Heart right ventricle (tissue), 16 donors: ENCODE results near the gene DCHS2. TPM values are rescaled to one million over a fixed set of nuclear protein-coding genes. Genes with fewer than 3 reads are reported as not detected.

Source experiments
- ATAC-seq, 8 donors: fragments of 200-7000 bp; cut with Tn5 transposase; one replicate each; pipeline ENCODE4 v1.9.1; 2020; ENCODE audit warnings: mild to moderate bottlenecking in 8 of 8, moderate library complexity in 8 of 8, moderate number of reproducible peaks in 1 of 8
- DNase-seq, 2 donors: peaks; one replicate each; pipeline ENCODE4 v3.0.0-alpha.2; 2020
- H3K27ac ChIP-seq, 10 donors: fragments of 200-600 bp; sonication (generic) in 2 of 10; one replicate each; pipeline versions ENCODE4 v1.5.0 to v1.8.0; 2020 to 2022; ENCODE audit warnings: mild to moderate bottlenecking in 3 of 10
- H3K27me3 ChIP-seq, 7 donors: fragments of 200-600 bp; one replicate each; pipeline ENCODE4 v1.8.0; 2021 to 2022; ENCODE audit warnings: mild to moderate bottlenecking in 2 of 7
- H3K36me3 ChIP-seq, 9 donors: fragments of 200-600 bp; sonication (generic) in 1 of 9; one replicate each; pipeline versions ENCODE4 v1.5.0 to v1.8.0; 2020 to 2022; ENCODE audit warnings: mild to moderate bottlenecking in 2 of 9
- H3K4me1 ChIP-seq, 9 donors: fragments of 200-600 bp; sonication (generic) in 1 of 9; one replicate each; pipeline versions ENCODE4 v1.5.0 to v1.8.0; 2020 to 2022; ENCODE audit warnings: mild to moderate bottlenecking in 4 of 9
- H3K4me3 ChIP-seq, 10 donors: fragments of 200-600 bp; sonication (generic) in 2 of 10; one replicate each; pipeline versions ENCODE4 v1.5.0 to v1.8.0; 2020 to 2022; ENCODE audit warnings: mild to moderate bottlenecking in 7 of 10, moderate library complexity in 2 of 10
- H3K9me3 ChIP-seq, 11 donors: fragments of 200-600 bp in 10 of 11; sonication (generic) in 2 of 11; one replicate each; pipeline versions ENCODE4 v1.5.0 to v1.8.0; 2013 to 2022; ENCODE audit warnings: mild to moderate bottlenecking in 2 of 11, control low read depth in 1 of 11, moderate library complexity in 1 of 11
- WGBS, 2 donors: extraction: QIAGEN DNeasy Blood & Tissue Kit; methylation state at CpG; one replicate each; pipeline ENCODE4 v1.1.7; 2013; ENCODE audit warnings: inconsistent platforms in 1 of 2; 5-methylcytosine and 5-hydroxymethylcytosine counted together
- intact Hi-C, 10 donors: fragments of 100-400 bp; cut with DNase I; formaldehyde crosslinking; loops; one replicate each; pipeline versions ENCODE4 v1.11.1 to v1.14.2; 2022
- polyA plus RNA-seq, 2 donors: library from polyadenylated mRNA; stranded (reverse); fragments of 200-250 nt; gene quantifications; one replicate each; pipeline ENCODE4 v1.2.3, GENCODE V29; 2013
- total RNA-seq, 10 donors: library from RNA; stranded (reverse); fragmentation: NEBNext Ultra II Directional in 3 of 10; extraction: Animal tissue kit (Norgen Biotek cat#: 25700) in 3 of 10; gene quantifications; one replicate each; pipeline versions ENCODE4 v1.2.1 to v1.2.4, GENCODE V29; 2021 to 2023
- TF ChIP-seq, protein P1 (sequence below), 9 donors: fragments of 200-600 bp; sonication (generic) in 2 of 9; IDR thresholded peaks; one replicate each; pipeline versions ENCODE4 v1.5.0 to v1.8.0; 2021 to 2022; ENCODE audit warnings: antibody characterized with exemption in 9 of 9, mild to moderate bottlenecking in 5 of 9, moderate library complexity in 1 of 9
- donor health status: Arrhythmogenic right ventricular cardiomyopathy.
- donor health status: ischemic (EF 13 %, LVEDD 7.1; RV severe dilation, severe dysfunction).
- donor health status: healthy with polysubstance abuse.
- donor health status: DM: no; HTN: yes; CAD: no.
- donor health status: DM: no; HTN: no; CAD: no.
- donor health status: ischemic (EF 25% LVEDD 6.9; RV normal size, moderate dysfunction).
- donor health status: ischemic (EF 25% LVEDD 5.7; RV mildly dilated, moderate dysfunction).
- donor health status: healthy.
- donor health status: DM: yes; HTN: yes; CAD: no.
- donor health status: Ischemic cardiomyopathy.
- donor health status: ischemic (EF 35%, LVEDD 5.7; RV mildly dilated, moderate dysfunction).
- donor health status: nonischemic (EF 11% LVEDD 7.7; RV severe dilation, severe dysfunction).
- donor health status: DM: yes; HTN: yes; CAD: no.
- donor health status: PGD.
- donor health status: ischemic (EF 29% LVEDD 5.4; RV normal size, mild dysfunction).
- donor health status: nonischemic (EF 23%, LVEDD 6.1; RV moderate dilation, normal function).

DCHS2 gene
- total and polyA plus RNA-seq, 12 donors, result under 0.01 to 0.14 (median 0.04) TPM; not detected in 7

DNA sequence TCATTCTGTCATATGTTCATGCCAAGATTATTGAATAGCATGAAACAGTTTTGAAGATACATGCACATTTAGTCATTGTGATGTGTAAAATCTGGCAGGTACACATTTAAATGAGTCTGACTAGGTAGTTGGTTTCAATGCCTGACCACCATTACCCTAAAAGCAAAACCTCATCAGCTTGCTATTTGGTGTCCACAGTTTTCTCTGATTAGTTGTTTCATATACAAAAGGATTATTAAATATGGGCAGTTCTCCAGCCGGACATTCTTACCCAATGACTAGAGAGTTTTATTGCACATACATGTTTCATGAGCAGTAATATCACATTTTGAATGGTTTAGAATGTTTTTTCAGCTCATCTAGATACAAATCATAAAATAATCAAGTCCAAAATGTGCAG is 23.7 kb downstream of the DCHS2 start:
- Histone ChIP-seq H3K4me1 (no peaks in the 10 kb centered on the region), H3K27ac (no peak overlapping the region), H3K36me3 (no peaks in the 10 kb centered on the region), H3K27me3 (peaks cover 0 to 3% (median 0%) of the 10 kb centered on the region in 7 donors), H3K4me3 (no peak overlapping the region), H3K9me3 (no peaks in the 10 kb centered on the region)
- intact Hi-C loops, result no loop called here
- WGBS, 2 donors, result 82 to 89% methylated on average over 1 of the region's 1 CpG
- DNase-seq, result no peak
- no peak for ATAC-seq
- TF ChIP-seq, protein P1, sequence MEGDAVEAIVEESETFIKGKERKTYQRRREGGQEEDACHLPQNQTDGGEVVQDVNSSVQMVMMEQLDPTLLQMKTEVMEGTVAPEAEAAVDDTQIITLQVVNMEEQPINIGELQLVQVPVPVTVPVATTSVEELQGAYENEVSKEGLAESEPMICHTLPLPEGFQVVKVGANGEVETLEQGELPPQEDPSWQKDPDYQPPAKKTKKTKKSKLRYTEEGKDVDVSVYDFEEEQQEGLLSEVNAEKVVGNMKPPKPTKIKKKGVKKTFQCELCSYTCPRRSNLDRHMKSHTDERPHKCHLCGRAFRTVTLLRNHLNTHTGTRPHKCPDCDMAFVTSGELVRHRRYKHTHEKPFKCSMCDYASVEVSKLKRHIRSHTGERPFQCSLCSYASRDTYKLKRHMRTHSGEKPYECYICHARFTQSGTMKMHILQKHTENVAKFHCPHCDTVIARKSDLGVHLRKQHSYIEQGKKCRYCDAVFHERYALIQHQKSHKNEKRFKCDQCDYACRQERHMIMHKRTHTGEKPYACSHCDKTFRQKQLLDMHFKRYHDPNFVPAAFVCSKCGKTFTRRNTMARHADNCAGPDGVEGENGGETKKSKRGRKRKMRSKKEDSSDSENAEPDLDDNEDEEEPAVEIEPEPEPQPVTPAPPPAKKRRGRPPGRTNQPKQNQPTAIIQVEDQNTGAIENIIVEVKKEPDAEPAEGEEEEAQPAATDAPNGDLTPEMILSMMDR (IDR thresholded peaks at IDR 0.05), result no peak

DNA sequence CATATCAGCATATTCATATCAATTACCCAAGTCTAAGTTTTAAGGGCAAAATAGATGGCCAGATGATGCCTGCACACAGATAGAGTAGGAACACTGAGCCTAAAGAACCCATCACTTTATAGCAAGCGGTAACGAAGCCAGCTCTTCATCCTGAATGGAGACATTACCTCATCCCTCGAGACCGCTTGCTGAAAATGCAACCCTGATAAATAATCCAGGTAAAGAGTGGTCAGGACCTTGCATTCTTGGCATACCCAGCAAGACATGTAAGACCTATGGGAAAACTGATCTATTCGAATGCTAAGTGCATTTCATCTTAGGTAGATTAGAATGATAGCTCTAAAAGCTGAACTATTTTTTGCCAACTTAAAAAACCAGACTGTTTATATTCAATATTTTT is 25.3 kb downstream of the DCHS2 start:
- no peaks in the 10 kb centered on the region for H3K36me3 ChIP-seq
- 79 to 83% methylated on average over 5 of the region's 5 CpGs for WGBS, 2 donors
- TF ChIP-seq, protein P1 (IDR thresholded peaks at IDR 0.05), result no peak
- H3K9me3 ChIP-seq, result no peaks in the 10 kb centered on the region
- peaks cover 0 to 8% (median 0%) of the 10 kb centered on the region in 7 donors for H3K27me3 ChIP-seq
- ATAC-seq (no peak), DNase-seq (no peak)
- intact Hi-C loops, result no loop called here
- no peak overlapping the region for H3K27ac ChIP-seq
- no peaks in the 10 kb centered on the region for H3K4me1 ChIP-seq
- no peak overlapping the region for H3K4me3 ChIP-seq

DNA sequence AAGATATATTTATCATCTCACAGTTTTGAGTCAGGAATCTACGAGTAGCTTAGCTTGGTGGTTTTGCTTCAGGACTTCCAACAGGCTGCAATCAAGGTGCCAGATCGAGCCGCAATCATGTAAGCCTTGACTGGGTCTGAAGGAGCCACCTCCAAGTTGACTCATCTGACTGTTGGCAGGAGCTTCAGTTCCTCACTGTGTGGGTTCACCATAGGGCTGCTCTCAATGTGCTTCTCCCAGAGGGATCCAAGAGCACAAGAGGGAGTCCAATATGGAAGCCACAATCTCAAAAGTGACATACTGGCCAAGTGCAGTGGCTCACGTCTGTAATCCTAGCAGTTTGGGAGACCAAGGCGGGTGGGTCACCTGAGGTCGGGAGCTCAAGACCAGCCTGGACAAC is 26.5 kb downstream of the DCHS2 start:
- H3K36me3 ChIP-seq, result no peaks in the 10 kb centered on the region
- intact Hi-C loops, result no loop called here
- ATAC-seq, result no peak

DNA sequence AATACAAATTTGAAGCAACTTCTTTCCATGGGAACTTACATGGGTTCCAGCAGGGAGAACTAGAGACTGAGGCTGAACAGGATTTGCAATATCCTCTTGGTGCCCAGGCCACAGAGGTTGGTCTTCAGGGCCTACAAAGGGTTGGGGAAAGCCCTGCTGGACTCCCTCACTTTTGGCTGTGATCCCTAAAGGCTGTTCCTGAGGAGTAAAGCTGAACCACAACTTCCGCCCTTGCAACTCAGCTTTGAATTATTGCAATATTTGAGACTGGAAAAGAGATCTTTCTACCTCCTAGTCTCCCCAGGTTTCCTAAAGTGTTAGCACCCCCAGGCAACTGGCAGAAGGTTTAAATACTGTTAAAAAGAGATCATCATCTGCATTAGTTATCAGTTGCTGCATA is 26.9 kb downstream of the DCHS2 start:
- 81 to 88% methylated on average over 1 of the region's 1 CpG for WGBS, 2 donors
- TF ChIP-seq, protein P1 (IDR thresholded peaks at IDR 0.05), result no peak
- Histone ChIP-seq H3K9me3 (no peaks in the 10 kb centered on the region), H3K27ac (no peak overlapping the region), H3K27me3 (peaks cover 0 to 8% (median 0%) of the 10 kb centered on the region in 7 donors), H3K4me1 (no peaks in the 10 kb centered on the region), H3K36me3 (no peaks in the 10 kb centered on the region), H3K4me3 (no peak overlapping the region)
- ATAC-seq, result no peak
- DNase-seq, result no peak
- intact Hi-C loops, result no loop called here

More for the DNA sequence above, 26.5 kb downstream of the DCHS2 start:
- Histone ChIP-seq H3K9me3 (no peaks in the 10 kb centered on the region), H3K27me3 (peaks cover 0 to 8% (median 0%) of the 10 kb centered on the region in 7 donors), H3K27ac (no peak overlapping the region), H3K4me1 (no peaks in the 10 kb centered on the region), H3K4me3 (no peak overlapping the region)
- DNase-seq, result no peak
- 82 to 89% methylated on average over 6 of the region's 6 CpGs for WGBS, 2 donors
- TF ChIP-seq, protein P1 (IDR thresholded peaks at IDR 0.05), result no peak
